Measurements from ENCODE around the gene ARHGEF28. TPM values are rescaled to one million over a fixed set of nuclear protein-coding genes. Genes with fewer than 3 reads are reported as not detected.

ARHGEF28 gene
- total and polyA plus RNA-seq, 10 of the 15 experiments (the other 5 are each of a cell fraction or from before 2014, with no cell fraction given): 0.10 to 0.72 (median 0.22) TPM; not detected in 2

DNA sequence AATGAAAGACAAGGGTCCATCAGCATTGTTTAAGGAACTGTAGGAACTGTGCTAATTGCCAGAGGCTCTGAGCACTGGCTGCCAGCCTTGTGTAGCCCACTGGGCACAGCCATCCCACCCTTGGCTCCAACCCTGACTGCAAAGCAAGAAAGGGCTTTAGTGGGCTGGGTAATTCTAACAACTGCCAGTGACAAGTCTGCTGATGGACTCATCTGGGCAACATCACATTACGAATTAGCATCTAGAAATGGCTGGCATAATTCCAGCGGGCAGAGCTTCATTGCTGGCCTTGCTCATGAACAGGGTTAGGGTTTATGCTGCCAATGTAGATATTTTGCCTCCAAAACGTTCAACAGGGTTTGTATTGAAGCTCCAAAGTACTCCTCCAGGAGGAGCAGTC is 326.9 kb downstream of the ARHGEF28 start:
- Histone ChIP-seq H3K79me2 (ENCODE audit: control insufficient read depth, insufficient read depth, low read length) (no peaks in the 10 kb centered on the region), H3K9ac (ENCODE audit: control insufficient read depth, insufficient read depth, low read length) (no peak overlapping the region), H3K4me1 (ENCODE audit: control insufficient read depth, insufficient read depth, low read length) (no peaks in the 10 kb centered on the region), H4K20me1 (ENCODE audit: control insufficient read depth, insufficient read depth) (no peaks in the 10 kb centered on the region), H3K4me2 (ENCODE audit: control insufficient read depth, insufficient read depth) (no peak overlapping the region), H3K9me3 (replicated peaks; ENCODE audit: control insufficient read depth, insufficient read depth, low read length) (no peaks in the 10 kb centered on the region), H3K27me3 (replicated peaks in 1 of 2; ENCODE audit: control insufficient read depth in 2 of 2, insufficient read depth in 2 of 2, low read length in 1 of 2) (no peaks in the 10 kb centered on the region; a peak in 2 of 4 replicates), H3K27ac (ENCODE audit: control insufficient read depth, insufficient read depth) (no peak overlapping the region), H3K4me3 (no peak overlapping the region), H3K36me3 (ENCODE audit: control insufficient read depth in 2 of 2, insufficient read depth in 2 of 2, low read length in 1 of 2) (no peaks in the 10 kb centered on the region), H2AFZ (ENCODE audit: control insufficient read depth, low read depth, low read length) (no peak overlapping the region)
- POLR2A ChIA-PET: no interaction called here
- BruUV-seq (replicated peaks): no TSS peak
- in situ Hi-C loops (cut with MboI) (no loop called here), intact Hi-C loops (cut with micrococcal nuclease; ENCODE audit: unreplicated experiment) (no loop called here)
- RAD21 ChIA-PET (ENCODE audit: unreplicated experiment): no interaction called here
- 0% methylated on average over 3 of the region's 3 CpGs for WGBS (ENCODE audit: insufficient coverage, insufficient replicate concordance, low lambda C conversion rate, missing lambda C conversion rate)
- DNase-seq (ENCODE audit: low read depth, low spot score) (no peak), ATAC-seq (no peak), FAIRE-seq (no peak)
- TF ChIP-seq MYC (IDR thresholded peaks at IDR 0.05; ENCODE audit: insufficient read depth, insufficient read length, insufficient replicate concordance, low read length, severe bottlenecking): no peak
- TF ChIP-seq RELB (IDR thresholded peaks at IDR 0.05; ENCODE audit: low read depth): no peak
- TF ChIP-seq TCF3 (IDR thresholded peaks at IDR 0.05; ENCODE audit: borderline replicate concordance, insufficient read depth, low read depth, low read length): no peak
- CTCF ChIA-PET: no interaction called here
- SMC1A ChIA-PET (ENCODE audit: uncharacterized antibody, unreplicated experiment): interaction anchor here (0.7 kb wide), 1 partner anchor 697 kb away, joined by 3 read pairs; no protein-coding TSS in a partner anchor

- DNase-seq (ENCODE audit: low read depth, low spot score) (no peak), FAIRE-seq (no peak), ATAC-seq (no peak)
- Histone ChIP-seq H3K4me1 (ENCODE audit: control insufficient read depth, insufficient read depth, low read length) (no peaks in the 10 kb centered on the region), H4K20me1 (ENCODE audit: control insufficient read depth, insufficient read depth) (no peaks in the 10 kb centered on the region), H3K36me3 (ENCODE audit: control insufficient read depth in 2 of 2, insufficient read depth in 2 of 2, low read length in 1 of 2) (no peaks in the 10 kb centered on the region), H3K27ac (ENCODE audit: control insufficient read depth, insufficient read depth) (no peak overlapping the region), H3K4me3 (no peak overlapping the region), H3K9me3 (replicated peaks; ENCODE audit: control insufficient read depth, insufficient read depth, low read length) (no peaks in the 10 kb centered on the region), H3K27me3 (replicated peaks in 1 of 2; ENCODE audit: control insufficient read depth in 2 of 2, insufficient read depth in 2 of 2, low read length in 1 of 2) (no peaks in the 10 kb centered on the region; a peak in 2 of 4 replicates), H3K4me2 (ENCODE audit: control insufficient read depth, insufficient read depth) (no peak overlapping the region), H3K9ac (ENCODE audit: control insufficient read depth, insufficient read depth, low read length) (no peak overlapping the region), H2AFZ (ENCODE audit: control insufficient read depth, low read depth, low read length) (no peak overlapping the region), H3K79me2 (ENCODE audit: control insufficient read depth, insufficient read depth, low read length) (no peaks in the 10 kb centered on the region)
- no TSS peak for BruUV-seq (replicated peaks)
- in situ Hi-C loops (cut with MboI): no loop called here
- POLR2A ChIA-PET: no interaction called here
- CTCF ChIA-PET: interaction anchor here (0.7 kb wide), 1 partner anchor 52 kb away, joined by 3 read pairs; no protein-coding TSS in a partner anchor
- 0% methylated on average over 2 of the region's 2 CpGs for whole genome bisulfite sequencing (ENCODE audit: insufficient coverage, insufficient replicate concordance, low lambda C conversion rate, missing lambda C conversion rate)
- intact Hi-C loops (cut with micrococcal nuclease; ENCODE audit: unreplicated experiment): no loop called here
- SMC1A ChIA-PET (ENCODE audit: uncharacterized antibody, unreplicated experiment): no interaction called here
- RAD21 ChIA-PET (ENCODE audit: unreplicated experiment): no interaction called here
- TF ChIP-seq MYB (IDR thresholded peaks at IDR 0.05; ENCODE audit: borderline replicate concordance, low read depth, low read length) (no peak), POLR2A (IDR thresholded peaks at IDR 0.05; ENCODE audit: low read depth, low read length) (no peak), EED (IDR thresholded peaks at IDR 0.05; ENCODE audit: low read depth) (no peak), ZNF592 (IDR thresholded peaks at IDR 0.05) (no peak), BMI1 (IDR thresholded peaks at IDR 0.05; ENCODE audit: borderline replicate concordance) (no peak), KDM1A (IDR thresholded peaks at IDR 0.05; ENCODE audit: borderline replicate concordance) (no peak), SMC3 (IDR thresholded peaks at IDR 0.05; ENCODE audit: borderline replicate concordance, low read length) (no peak)
Observed at GRCh38 chr5:73954381-73954780, 328.4 kb downstream of the ARHGEF28 start.

Measured in GM12878 (cell line).